HG02571 (cell line): Measurements from ENCODE around the gene MED12L.

ENCODE experiments used
- ATAC-seq: cut with Tn5 transposase; IDR thresholded peaks from one replicate; pipeline ENCODE4 v1.9.1; 2021; ENCODE audit warnings: mild to moderate bottlenecking, moderate library complexity; ENCODE audit not compliant: unreplicated experiment

MED12L gene

DNA sequence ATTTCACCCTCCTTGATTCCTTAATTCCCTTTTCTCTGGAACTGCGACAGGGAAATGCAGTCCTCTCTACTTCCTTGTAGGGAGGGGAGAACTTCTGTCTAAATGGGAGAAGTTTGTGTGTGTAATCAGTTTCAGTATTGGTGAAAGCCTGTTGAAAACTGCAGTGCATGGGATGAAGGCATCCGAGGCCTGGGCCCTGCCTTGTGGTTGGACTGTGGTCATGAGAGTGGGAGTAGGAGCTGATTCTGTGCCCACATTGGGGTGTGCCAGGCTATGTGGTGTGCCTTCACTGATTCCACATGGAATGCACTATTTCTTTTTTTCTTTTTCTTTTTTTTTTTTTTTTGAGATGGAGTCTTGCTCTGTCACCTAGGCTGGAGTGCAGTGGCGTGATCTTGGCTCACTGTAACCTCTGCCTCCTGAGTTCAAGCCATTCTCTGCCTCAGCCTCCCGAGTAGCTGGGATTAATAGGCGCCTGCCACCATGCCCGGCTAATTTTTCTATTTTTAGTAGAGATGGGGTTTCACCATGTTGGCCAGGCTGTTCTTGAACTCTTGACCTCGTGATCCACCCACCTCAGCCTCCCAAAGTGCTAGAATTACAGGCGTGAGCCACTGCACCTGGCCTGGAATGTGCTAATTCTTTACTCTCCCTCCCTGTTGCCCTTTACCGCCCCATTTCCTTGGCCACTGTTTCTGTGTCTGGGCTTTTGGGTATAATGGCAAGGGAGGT is 84.7 kb downstream of the MED12L start:
- ATAC-seq: peak; percentile 45

DNA sequence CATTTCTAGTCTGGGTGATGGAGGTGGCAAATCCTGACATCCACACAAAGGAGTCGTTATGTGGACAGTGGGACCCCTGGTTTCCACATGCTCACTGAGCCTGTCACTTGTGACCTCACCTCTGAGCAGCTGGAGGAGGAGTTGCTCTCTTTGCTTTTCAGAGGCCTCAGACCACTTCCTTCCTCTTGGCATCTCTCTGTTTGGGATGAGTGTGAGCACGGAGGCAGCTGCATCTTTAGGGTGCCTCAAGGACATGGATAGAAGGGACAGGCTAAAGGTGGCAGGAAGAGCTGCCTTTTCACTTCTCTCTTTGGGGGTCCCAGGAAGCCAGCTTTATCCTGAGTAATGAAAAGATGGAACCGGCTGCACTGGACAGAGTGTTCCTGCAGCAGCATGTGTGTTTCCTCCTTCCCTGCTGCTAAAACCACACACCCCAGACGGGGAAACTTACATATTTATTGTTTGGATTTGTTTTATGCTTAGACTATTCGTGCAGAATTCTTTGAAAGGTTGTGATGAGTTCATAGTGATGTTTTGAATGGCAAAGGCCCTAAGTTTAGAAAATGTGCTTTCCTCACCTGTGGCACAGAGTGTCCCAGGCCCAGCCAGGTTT is 85.8 kb downstream of the MED12L start:
- ATAC-seq: no peak

DNA sequence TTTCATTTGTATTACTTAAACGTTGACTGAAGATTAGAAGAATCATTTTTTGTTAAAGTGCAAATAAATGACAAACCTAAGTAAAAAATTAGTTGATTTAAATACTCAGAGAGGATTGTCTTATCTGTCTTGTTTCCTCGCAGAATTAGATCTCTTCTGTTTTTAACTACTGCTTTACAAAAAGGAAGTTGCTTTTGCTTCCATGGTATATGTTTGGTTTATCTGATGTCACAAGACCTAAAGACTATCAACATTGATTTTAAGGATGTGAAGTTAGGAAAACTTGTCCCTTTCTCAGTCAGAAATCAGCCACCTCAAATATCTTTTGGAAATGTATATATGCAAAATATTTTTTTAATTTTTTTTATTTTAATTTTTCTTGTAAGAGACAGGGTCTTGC is 88.9 kb downstream of the MED12L start:
- no peak for ATAC-seq

DNA sequence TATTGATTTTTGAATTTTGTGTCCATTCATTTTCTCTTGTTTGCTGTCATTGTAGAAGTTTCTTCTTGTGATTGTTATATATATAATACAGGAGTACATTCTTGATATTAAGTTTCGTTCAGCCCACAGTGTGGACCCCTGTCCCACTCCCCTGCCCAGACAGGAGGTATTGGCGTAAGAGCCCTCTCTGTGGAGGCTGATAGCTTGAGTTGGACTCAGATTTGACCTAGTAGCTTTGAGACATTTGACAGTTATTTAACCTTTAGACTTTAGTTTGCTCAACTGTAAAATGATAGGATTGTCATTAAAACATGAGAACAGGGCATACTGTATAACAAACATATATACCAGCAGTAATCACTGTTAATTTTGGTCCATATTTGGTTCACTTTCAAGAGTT is 90.5 kb downstream of the MED12L start:
- no peak for ATAC-seq

DNA sequence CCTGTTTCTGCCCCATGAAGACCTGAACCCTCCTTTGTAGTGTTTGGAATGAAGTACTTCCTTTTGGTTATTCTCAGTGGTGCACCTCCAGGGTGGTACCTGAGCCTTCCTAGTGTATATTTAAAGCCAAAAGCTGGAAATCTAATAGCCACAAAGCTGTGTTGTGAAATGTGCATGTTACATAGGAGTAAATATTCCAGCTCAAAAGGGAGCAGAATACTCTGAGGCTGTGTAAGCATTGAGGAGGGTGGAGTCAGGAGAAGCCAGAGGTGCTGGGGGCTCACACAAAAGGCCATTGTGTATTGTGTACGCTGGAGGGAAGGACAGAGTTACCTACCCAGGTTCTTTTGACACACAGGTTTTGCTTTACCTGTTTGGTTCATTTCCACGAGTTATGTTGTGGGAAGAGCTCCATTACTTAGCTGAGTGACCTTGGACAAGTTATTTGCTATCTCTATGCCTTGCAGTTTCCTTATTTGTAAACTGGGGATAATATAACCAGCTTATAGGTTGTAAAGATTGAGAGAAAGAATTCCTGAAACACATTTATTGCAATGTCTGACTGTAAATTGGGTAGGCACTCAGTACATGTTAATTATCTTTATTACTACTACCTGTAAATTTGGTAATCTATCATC is 92.9 kb downstream of the MED12L start:
- no peak for ATAC-seq

DNA sequence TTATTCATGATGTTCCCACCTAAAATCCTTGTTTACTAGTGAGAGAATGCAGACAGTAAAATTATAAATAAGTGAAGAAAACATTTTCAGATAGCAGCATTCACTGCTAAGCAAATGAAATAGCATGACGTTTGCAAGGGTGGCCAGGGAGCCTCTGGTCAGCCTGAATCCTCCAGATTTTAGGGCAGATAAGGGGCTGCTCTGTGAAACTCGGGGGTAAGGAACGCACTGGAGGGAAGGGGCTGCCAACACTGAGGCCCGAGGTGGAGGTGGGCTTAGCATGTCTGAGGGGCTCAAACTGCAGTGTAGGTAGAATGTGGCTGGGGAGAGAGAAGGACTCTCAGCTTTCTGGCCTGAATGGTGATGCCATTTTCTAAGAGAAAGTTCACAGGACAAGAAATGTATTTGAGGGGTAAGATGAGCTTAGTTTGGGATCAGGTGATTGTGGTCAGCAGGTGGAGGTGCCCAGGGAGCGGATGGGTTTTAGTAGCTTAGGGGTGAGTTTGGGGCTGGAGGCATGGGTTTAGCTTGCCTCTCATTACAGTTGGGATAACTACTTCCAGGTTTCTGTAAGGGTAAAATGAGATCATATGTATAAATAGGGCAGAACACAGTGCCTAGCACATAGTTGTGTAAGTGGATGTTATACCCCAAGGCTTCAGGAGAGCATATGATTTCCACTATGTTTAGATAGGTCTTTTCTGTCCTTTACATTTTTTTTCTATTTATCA is 97.0 kb downstream of the MED12L start:
- ATAC-seq: no peak

DNA sequence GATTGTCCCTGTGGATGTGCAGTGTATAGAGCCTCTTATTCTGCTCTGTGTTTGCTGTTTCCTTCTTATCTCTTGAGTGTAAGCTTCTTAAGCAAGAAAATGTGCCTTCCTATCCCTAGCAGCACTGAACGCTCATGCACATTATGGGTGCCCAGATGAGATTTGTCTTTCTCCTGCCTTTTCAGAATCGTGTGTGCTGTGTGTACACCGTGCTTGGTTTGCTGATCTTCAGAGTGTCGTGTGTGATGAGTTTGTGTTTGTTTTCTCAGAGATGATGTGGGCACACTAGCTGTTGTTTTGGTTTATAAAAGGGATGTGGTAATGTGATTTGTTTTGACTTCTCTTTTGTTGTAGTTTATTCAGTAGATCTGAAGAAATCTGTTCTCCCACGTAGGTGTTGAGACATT is 97.8 kb downstream of the MED12L start:
- no peak for ATAC-seq

DNA sequence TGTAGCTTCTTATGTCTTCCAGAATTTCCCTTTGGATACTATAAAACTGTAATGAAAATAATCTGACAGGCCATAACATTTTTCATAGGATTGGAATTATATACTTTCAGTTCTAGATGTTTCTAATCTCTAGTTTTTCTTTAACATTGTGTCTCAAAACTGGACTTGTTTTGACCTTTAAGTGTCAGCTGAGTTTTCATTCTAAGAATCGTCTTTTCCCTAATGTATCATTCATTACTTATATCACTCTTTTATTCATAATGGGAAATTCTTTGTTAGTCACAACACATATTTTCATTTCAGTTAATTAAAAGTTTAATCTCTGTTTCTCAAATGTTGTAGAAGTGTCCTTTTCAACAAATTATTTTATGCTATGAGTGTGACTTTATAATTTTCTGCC is 105.6 kb downstream of the MED12L start:
- ATAC-seq: no peak

DNA sequence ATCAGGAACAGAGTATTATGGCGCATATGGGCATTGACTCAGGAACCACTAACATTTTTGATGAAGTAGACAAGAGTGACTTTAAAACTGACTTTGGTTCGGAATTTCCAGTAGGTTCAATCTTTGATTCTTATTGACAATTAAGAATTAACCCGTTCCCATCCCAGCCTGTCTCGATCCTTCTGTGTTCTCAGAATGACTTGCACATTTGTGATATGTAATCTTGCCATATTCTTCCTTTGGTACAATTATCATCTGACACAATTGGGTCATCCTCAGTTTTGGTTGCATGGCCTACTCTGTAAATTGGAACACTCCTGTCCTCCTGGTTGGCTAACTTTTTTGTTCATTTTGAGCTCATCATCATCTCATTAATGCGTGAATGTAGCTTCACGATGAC is 107.1 kb downstream of the MED12L start:
- no peak for ATAC-seq

DNA sequence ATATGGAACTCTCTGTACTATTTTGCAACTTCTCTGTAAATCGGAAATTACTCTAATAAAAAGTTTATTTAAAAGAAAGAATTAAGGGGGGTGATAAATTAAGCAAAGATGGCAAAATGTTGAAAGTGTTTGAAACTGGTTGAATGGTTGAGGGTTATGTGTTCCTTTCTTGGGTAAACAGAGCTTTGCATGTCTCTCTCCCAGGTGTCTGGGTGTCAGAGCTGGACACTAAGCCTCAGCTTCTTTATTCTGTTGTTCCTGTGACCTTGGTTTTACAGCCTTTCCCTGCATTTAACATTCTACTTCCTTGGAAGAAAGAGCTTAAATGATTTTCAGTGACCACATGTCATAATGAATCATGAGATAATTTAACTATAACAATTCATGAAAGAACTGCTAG is 110.4 kb downstream of the MED12L start:
- ATAC-seq: no peak

DNA sequence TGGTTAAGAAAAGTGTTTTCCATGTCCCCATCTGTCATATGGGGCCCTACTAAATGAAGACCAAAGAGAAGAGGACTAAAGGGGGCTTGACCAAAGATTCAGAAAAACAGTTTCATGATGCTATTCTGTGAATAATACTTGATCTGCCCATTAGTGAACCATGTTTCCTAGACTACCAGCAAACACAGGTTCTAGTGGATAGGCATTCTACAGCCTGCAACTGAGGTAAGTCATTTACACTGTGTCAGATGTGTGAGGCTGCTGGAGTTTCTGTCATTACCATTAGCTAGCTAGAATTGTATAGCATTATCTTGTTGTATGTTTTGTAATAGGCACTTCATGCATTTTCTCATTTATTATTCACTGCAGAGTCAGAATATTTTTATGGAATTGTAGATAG is 111.0 kb downstream of the MED12L start:
- no peak for ATAC-seq

DNA sequence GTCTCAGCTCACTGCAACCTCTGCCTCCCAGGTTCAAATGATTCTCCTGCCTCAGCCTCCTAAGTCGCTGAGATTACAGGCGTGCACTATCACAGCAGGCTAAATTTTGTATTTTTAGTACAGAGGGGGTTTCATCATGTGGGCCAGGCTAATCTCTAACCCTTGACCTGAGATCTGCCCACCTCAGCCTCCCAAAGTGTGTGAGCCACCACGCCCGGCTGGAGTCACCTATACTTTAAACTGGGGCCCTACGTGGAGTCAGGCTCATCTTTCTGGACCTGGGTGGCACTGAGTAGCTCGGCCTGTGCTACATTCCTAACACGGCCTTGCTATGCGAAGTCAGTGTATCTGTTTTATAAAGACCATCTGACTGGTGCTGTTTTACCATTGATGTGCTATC is 111.8 kb downstream of the MED12L start:
- ATAC-seq: no peak

DNA sequence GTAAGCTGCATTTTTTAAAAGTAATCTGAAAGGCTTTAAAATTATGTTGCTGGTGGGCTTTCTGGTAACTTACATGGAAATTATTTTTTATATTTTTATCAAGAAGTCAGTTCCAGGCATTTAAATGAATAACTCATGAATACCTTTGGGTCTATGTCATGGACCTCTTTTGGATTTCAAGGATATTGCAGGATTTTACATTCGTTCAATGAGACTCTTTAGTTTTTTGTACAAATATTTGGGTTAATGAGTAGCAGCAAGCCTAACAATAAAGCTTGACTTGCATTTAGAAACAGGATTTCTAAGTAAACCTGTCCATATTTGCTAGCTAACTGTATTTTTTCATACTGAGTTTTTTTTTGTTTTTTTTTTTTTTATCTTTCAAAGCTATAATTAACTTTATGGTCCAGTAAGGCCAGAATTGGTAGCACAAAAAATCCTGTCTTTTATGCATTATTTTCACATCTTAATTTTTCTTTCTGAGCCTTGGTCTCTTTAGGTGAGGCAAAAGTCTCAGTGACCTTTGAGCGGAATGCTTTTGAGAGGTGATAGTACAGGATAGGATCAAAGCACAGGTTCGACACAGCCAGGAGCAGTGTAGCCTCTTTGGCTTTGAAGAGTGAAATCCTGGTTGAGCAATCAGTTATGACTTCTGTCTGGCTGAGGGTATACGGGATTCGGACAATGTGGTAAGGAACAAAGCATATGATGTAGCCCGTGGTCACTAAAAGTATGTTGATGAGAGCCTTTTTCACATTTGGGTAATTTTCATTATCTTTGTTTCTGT is 112.7 kb downstream of the MED12L start:
- no peak for ATAC-seq

DNA sequence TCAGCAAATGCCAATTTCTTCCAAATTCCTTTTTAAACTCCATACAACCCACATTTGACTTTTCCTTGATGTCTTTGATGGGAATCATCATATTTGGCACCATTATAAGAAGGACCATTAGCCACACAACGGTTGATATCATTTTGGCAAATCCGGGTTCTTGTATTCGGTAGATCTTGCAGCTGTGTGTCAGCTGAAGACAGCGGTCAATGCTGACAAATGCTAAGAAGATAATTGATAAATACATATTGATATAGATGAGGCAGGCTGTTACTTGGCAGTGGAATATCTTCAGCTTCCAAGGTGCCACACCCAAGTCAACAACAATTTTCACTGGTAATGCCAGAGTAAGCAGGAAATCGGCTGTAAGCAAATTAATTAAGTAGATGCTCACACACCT is 113.4 kb downstream of the MED12L start:
- no peak for ATAC-seq

DNA sequence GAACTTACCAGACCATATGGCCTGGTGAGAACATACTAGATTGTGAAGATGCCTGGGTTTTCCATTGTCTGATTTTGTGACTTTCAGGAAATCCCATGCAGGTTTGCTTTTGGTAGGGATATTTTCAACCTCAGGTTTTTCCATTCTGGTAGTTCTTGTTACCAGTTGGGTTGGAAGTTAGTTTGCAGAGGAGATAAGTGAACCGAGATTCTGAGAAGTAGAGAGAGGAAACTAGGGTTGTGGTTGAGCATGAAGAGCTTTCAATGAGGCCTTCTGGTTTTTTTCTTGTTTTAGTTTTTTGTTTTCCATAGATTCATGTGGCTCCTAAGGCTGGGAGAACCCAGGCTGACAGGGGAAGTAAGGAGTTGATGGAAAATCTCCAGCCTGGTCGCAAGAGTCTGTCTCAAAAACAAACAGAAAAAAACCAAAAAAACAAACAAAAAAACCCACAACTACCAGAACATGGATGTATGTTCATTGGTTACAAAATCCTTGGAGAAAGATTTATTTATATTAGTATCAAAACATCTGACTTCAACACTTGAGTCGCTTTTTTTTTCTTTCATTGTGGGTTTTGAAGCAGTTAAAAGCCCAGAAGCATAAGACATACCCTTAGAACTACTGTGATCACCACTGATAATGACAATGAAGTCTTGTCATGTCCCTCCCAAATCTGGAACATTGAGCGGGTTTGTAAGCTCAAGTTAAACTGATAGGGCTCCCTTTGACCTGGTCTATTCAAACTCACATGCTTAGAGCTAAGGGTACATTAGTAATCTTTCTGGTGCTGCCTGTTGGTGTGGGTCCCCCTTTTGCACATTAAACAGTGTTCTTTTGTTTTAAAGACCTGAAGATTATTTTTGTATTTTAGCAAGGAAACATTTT is 114.3 kb downstream of the MED12L start:
- ATAC-seq: no peak

DNA sequence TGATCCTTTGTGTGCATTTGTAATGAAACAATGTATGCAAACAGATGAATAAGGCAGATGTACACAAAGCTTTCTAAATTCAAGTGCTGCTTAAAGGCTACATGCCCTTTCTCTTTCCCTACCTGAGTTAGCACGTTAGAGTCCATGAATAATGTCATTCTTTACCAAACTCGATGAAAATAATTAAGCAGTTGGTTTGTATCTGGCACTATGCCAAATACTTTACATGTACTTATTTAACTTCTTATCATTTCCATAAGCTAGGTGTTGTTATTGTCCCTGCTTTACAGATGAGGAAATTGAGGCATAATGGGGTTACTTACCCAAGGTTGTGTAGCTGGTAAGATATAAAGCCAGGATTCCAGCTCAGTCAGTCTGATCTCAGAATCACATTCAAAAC is 115.1 kb downstream of the MED12L start:
- ATAC-seq: no peak

DNA sequence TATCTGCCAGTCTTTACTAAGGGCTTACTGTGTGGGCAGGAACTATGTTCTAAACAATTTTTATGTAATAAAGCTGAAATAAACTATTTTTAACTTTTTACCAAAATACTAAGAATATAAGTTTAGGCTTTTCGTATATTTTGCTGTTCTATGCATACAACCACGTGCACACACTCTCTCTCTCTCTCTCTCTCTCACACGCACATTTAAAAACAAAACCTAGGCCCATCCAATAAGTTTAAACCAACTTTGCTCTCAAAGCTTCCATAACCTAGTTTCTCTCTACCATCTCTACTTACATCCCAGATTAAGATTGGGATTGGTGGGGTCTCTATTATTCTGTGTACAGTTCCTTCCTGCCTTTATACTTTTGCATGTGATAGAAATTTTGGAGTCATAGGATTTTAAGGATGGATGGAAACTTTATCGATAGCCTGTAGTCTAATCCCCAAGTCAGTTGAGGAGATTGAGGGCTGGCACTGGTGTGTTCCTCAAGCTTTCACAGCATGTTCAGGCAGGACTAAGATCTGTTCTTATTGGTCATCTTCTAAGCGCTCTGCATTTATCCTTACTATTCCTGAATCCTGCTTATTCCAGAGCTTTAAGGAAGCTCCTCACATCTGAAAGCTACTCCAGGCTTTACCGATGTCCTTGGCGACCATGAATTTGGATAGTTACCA is 115.7 kb downstream of the MED12L start:
- no peak for ATAC-seq

DNA sequence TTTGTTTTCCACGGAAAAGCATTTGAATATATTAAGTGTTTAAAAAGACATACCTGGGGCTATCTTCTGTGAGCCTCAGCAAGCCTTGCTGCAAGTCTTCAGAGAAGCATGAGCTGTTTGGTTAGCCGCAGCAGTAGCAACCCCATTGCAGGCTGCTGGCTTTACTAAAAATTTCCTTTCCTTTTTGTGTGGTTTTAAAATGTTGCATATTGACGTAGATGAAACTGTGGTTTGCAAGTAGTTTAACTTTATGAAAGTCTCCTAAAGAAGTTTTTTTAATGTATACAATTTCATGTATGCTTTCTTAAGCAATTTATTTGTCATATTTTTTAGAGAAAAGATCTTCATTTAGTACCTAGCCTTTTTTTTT is 117.6 kb downstream of the MED12L start, which contains the start of gene GPR171:
Gene GPR171, minus strand, starts transcription at position 166 of the 370 bp plus-strand sequence. CDS start 3,830 bp downstream, outside the sequence.
- peak; percentile 87 for ATAC-seq
